Progenitor cell of endocrine pancreas (in vitro differentiated cells): ENCODE results near the gene ALG11. TPM values are rescaled to one million over a fixed set of nuclear protein-coding genes. Genes with fewer than 3 reads are reported as not detected.

Experiments
- DNase-seq: peaks from one replicate; pipeline ENCODE4 v3.0.0; 2021; ENCODE audit warnings: low spot score; ENCODE audit not compliant: unreplicated experiment
- H3K27ac Mint-ChIP-seq: 2 replicates; pipeline ENCODE4 v1.8.0; 2021; ENCODE audit warnings: mild to moderate bottlenecking, moderate library complexity, mixed read lengths
- H3K27me3 Mint-ChIP-seq: 2 replicates; pipeline ENCODE4 v1.8.0; 2021; ENCODE audit warnings: mixed read lengths
- H3K36me3 Mint-ChIP-seq: 2 replicates; pipeline ENCODE4 v1.8.0; 2022; ENCODE audit warnings: mixed read lengths; ENCODE audit not compliant: insufficient read depth
- H3K4me1 Mint-ChIP-seq: 2 replicates; pipeline ENCODE4 v1.8.0; 2021; ENCODE audit warnings: low read depth, mixed read lengths
- H3K4me3 Mint-ChIP-seq: 2 replicates; pipeline ENCODE4 v1.8.0; 2021; ENCODE audit warnings: low read depth, mild to moderate bottlenecking, moderate library complexity, mixed read lengths
- H3K9me3 Mint-ChIP-seq: 2 replicates; pipeline ENCODE4 v1.8.0; 2021; ENCODE audit warnings: low read depth, mixed read lengths
- total RNA-seq: library from RNA; stranded (reverse); gene quantifications from 2 replicates; pipeline ENCODE4 v1.2.1, GENCODE V29; 2021
- TF ChIP-seq, protein P1 (sequence below): fragments of 200-600 bp; sonication (generic); IDR thresholded peaks from one replicate; pipeline ENCODE4 v1.5.0; 2021; ENCODE audit warnings: antibody characterized with exemption, mild to moderate bottlenecking; ENCODE audit not compliant: unreplicated experiment

ALG11 gene
- total RNA-seq, 1 donor from 2014 or later: 45.1 TPM

DNA sequence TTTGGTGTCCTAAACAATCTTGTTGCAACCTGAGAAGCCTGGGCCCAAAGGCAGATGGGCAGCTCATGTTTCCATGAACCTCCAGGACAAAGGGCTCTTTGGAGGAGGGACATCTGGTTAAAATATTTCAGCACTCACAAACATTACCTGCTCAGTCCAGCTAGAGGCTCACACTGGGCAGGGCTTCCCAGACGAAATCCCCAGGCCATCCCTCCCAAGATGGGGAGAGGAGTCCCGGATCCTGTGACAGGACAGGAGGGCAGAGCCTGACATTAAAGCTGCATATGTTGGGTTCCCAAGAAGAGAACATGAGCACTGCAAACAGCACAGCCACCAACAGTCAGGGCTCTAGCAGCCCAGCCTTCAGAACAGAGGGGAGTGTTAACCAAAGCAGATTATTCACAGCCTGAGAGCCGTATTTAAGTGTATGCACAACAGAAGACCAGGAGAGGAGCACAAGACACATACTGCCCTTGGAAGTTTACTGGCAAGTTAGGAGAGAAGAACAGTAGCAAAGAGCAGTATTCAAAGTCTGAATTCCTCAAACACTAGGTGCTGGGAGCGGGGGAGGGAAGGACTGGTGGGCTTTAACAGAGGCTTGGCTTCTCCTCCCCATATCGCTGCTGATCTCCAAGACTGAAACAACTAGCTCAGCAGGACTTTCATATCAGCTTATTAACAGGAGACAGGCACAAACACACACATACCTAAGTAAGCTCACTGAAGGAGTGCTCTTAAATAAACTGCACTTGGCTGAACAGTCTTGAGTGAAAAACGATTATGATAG, 13.3 kb upstream of the ALG11 start:
- no peaks in the 10 kb centered on the region for H3K27me3 Mint-ChIP-seq
- no peaks in the 10 kb centered on the region for H3K9me3 Mint-ChIP-seq
- TF ChIP-seq, protein P1, sequence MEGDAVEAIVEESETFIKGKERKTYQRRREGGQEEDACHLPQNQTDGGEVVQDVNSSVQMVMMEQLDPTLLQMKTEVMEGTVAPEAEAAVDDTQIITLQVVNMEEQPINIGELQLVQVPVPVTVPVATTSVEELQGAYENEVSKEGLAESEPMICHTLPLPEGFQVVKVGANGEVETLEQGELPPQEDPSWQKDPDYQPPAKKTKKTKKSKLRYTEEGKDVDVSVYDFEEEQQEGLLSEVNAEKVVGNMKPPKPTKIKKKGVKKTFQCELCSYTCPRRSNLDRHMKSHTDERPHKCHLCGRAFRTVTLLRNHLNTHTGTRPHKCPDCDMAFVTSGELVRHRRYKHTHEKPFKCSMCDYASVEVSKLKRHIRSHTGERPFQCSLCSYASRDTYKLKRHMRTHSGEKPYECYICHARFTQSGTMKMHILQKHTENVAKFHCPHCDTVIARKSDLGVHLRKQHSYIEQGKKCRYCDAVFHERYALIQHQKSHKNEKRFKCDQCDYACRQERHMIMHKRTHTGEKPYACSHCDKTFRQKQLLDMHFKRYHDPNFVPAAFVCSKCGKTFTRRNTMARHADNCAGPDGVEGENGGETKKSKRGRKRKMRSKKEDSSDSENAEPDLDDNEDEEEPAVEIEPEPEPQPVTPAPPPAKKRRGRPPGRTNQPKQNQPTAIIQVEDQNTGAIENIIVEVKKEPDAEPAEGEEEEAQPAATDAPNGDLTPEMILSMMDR: no peak
- no peak for DNase-seq
- peaks cover 81% of the 10 kb centered on the region for H3K4me1 Mint-ChIP-seq
- H3K27ac Mint-ChIP-seq: peak overlapping the region; percentile 90
- H3K36me3 Mint-ChIP-seq: no peaks in the 10 kb centered on the region
- H3K4me3 Mint-ChIP-seq: peak overlapping the region; percentile 51

- DNase-seq: no peak
- Mint-ChIP-seq H3K36me3 (no peaks in the 10 kb centered on the region), H3K27me3 (no peaks in the 10 kb centered on the region), H3K4me3 (peak overlapping the region; percentile 17), H3K4me1 (peaks cover 86% of the 10 kb centered on the region), H3K27ac (peak overlapping the region; percentile 90), H3K9me3 (no peaks in the 10 kb centered on the region)
- TF ChIP-seq, protein P1: no peak
These were observed 12.7 kb upstream of the ALG11 start for GRCh38 chr13:51999510-51999911.

- DNase-seq: no peak
- Mint-ChIP-seq H3K9me3 (no peaks in the 10 kb centered on the region), H3K4me1 (peaks cover 85% of the 10 kb centered on the region), H3K27me3 (no peaks in the 10 kb centered on the region), H3K27ac (peak overlapping the region; percentile 90), H3K4me3 (peak overlapping the region; percentile 17), H3K36me3 (no peaks in the 10 kb centered on the region)
- TF ChIP-seq, protein P1: no peak
These were observed 12.3 kb upstream of the ALG11 start for GRCh38 chr13:51999921-52000320.

- H3K27ac Mint-ChIP-seq: peak overlapping the region; percentile 1
- no peaks in the 10 kb centered on the region for H3K27me3 Mint-ChIP-seq
- no peaks in the 10 kb centered on the region for H3K9me3 Mint-ChIP-seq
- TF ChIP-seq, protein P1: peak; percentile 65
- H3K36me3 Mint-ChIP-seq: peaks cover 3% of the 10 kb centered on the region
- no peak overlapping the region for H3K4me3 Mint-ChIP-seq
- no peak for DNase-seq
- peaks cover 84% of the 10 kb centered on the region for H3K4me1 Mint-ChIP-seq
These were observed 11.0 kb upstream of the ALG11 start for GRCh38 chr13:52001120-52001731.

DNA sequence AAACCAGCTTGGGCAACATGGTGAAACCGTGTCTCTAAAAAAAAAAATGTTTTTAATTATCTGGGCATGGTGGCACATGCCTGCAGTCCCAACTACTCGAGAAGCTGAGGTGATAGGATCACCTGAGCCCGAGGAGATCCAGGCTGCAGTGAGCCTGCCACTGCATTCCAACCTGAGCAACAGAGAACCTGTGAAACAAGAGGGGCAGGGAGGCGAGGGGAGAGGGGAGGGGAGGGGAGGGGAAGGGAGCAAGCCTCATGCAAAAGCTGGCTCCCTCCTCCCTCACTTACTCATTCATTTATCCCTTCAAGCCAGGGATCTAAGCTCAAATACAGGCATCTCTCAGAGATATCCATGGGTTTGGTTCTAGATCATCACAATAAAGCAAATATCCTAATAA, 9.8 kb upstream of the ALG11 start:
- Mint-ChIP-seq H3K27ac (no peak overlapping the region), H3K4me3 (no peak overlapping the region), H3K27me3 (no peaks in the 10 kb centered on the region), H3K36me3 (peaks cover 9% of the 10 kb centered on the region), H3K4me1 (peaks cover 86% of the 10 kb centered on the region), H3K9me3 (no peaks in the 10 kb centered on the region)
- no peak for DNase-seq
- TF ChIP-seq, protein P1: no peak
